Middle frontal gyrus (tissue), 1 donor: Measurements from ENCODE around the gene CYP27C1.
"Not testable (repeated sequence)": the region's sequence is repeated elsewhere in the genome, so short reads cannot be mapped to it uniquely, and the experiment has no call there.

ENCODE experiments used
- DNase-seq: peaks from one replicate; pipeline ENCODE4 v3.0.0-alpha.2; 2015; ENCODE audit warnings: low spot score; ENCODE audit errors: extremely low spot score

CYP27C1 gene

GRCh38 chr2:127172306-127172705 is 47.8 kb downstream of the CYP27C1 start:
- DNase-seq: no peak

GRCh38 chr2:127170452-127171197 is 49.5 kb downstream of the CYP27C1 start:
- DNase-seq: no peak

- no peak for DNase-seq
These were observed 50.1 kb downstream of the CYP27C1 start for GRCh38 chr2:127170021-127170420.

GRCh38 chr2:127169066-127169660 is 50.9 kb downstream of the CYP27C1 start:
- DNase-seq: no peak

GRCh38 chr2:127166231-127166860 is 53.8 kb downstream of the CYP27C1 start:
- no peak for DNase-seq

GRCh38 chr2:127165539-127165935 is 54.6 kb downstream of the CYP27C1 start:
- DNase-seq: no peak

- DNase-seq: no peak
These were observed 55.1 kb downstream of the CYP27C1 start for GRCh38 chr2:127164761-127165538.

GRCh38 chr2:127163921-127164320 is 56.2 kb downstream of the CYP27C1 start:
- no peak for DNase-seq

GRCh38 chr2:127163090-127163406 is 57.1 kb downstream of the CYP27C1 start:
- not testable (repeated sequence) for DNase-seq

- no peak for DNase-seq
These were observed 57.6 kb downstream of the CYP27C1 start for GRCh38 chr2:127162261-127163089.

- DNase-seq: no peak
These were observed 58.6 kb downstream of the CYP27C1 start for GRCh38 chr2:127161176-127162136.

- DNase-seq: no peak
These were observed 59.4 kb downstream of the CYP27C1 start for GRCh38 chr2:127160676-127161075.

GRCh38 chr2:127159543-127159942 is 60.6 kb downstream of the CYP27C1 start:
- DNase-seq: no peak

GRCh38 chr2:127158614-127159290 is 61.3 kb downstream of the CYP27C1 start:
- DNase-seq: no peak

GRCh38 chr2:127157651-127158485 is 62.2 kb downstream of the CYP27C1 start:
- no peak for DNase-seq

- DNase-seq: no peak
These were observed 63.0 kb downstream of the CYP27C1 start for GRCh38 chr2:127157114-127157513.

GRCh38 chr2:127155947-127156346 is 64.2 kb downstream of the CYP27C1 start:
- no peak for DNase-seq

- DNase-seq: no peak
These were observed 65.0 kb downstream of the CYP27C1 start for GRCh38 chr2:127155028-127155581.
